Measurements from ENCODE around the gene UNK.
"Not testable (repeated sequence)": the region's sequence is repeated elsewhere in the genome, so short reads cannot be mapped to it uniquely, and the experiment has no call there.

Gene UNK

GRCh38 chr17:75754378-75755204 is 30.0 kb upstream of the UNK start:
- no peak for DNase-seq (ENCODE audit: low read depth)

GRCh38 chr17:75755205-75755901 is 29.3 kb upstream of the UNK start:
- no peak for DNase-seq (ENCODE audit: low read depth)

- DNase-seq (ENCODE audit: low read depth) = no peak
These were observed 28.6 kb upstream of the UNK start for GRCh38 chr17:75755990-75756389.

GRCh38 chr17:75756451-75757085 is 28.0 kb upstream of the UNK start:
- DNase-seq (ENCODE audit: low read depth) = no peak

DNA sequence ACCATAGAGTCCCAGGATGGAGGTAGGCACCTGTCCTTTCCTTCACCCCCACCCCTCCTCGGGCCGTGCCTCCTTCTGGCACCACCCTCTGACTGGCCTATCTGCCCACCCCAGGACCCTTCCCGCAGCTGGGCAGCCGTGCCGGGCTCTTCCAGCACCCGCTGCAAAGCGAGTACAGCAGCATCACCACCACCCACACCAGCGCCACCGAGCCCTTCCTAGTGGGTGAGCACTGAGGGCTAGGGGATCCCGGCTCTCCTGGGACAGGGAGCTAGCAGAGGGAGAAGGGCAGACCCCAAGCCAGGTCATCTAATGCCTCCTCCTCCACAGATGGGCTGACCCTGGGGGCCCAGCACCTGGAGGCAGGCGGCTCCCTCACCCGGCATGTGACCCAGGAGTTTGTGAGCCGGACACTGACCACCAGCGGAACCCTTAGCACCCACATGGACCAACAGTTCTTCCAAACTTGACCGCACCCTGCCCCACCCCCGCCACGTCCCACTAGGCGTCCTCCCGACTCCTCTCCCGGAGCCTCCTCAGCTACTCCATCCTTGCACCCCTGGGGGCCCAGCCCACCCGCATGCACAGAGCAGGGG is 27.4 kb upstream of the UNK start:
- DNase-seq (ENCODE audit: low read depth) = no peak

- peak; percentile 24 for DNase-seq (ENCODE audit: low read depth)
These were observed 26.3 kb upstream of the UNK start for GRCh38 chr17:75758131-75758905.

- no peak for DNase-seq (ENCODE audit: low read depth)
These were observed 25.1 kb upstream of the UNK start for GRCh38 chr17:75759457-75759856.

- not testable (repeated sequence) for DNase-seq (ENCODE audit: low read depth)
These were observed 24.5 kb upstream of the UNK start for GRCh38 chr17:75759978-75760640.

DNA sequence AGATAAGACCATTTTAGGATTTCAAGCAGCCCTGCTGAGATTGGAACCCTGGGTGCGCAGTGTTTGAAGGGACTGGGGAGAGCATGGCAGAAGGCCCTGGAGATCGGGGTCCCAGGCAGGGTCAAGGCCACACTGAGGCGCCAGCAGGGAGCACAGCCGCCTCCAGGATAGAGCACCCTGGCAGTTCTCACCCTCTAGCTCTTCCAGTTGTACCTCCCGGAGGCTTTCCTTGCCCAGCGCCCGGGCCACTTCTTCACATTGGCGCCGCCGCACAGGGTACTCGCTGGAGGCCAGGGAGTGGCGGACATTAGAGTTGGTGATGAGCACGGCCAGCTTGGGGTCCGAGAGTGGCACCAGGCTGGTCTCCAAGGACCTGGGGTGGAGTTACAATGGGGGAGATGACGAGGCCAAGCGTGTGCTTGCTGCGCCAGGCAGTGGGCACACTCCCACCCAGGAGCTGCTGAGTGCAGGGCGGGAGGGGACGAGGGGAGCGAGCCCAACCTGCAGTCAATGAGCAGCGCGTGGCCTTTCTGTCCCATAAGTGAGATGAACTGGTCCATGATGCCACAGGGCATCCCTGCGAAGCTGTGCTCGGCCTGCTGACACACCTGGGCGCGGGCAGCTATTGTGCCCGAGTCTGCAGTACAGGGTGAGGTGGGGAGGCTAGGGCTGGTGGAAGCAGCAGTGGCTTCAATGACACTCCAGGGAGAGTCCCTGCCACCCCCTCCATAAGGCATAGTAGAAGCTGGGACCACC is 21.9 kb upstream of the UNK start:
- DNase-seq (ENCODE audit: low read depth) = no peak

DNA sequence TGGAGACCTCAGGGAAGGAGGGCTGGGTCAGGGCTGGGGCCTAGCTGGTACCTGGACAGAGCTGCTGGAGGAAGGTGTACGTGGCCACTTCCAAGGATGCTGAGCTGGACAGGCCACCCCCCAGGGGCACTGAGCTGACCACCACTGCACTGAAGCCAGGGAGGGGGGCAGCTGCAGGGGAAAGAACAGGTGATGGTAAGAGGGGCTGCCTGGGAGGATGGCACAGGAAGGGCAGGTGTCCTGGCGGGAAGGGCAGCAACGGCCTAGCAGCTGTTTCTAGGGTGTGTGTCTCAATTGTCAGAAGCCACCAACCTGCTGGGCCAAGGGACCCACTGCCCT is 21.4 kb upstream of the UNK start:
- no peak for DNase-seq (ENCODE audit: low read depth)

- no peak for DNase-seq (ENCODE audit: low read depth)
These were observed 20.8 kb upstream of the UNK start for GRCh38 chr17:75763613-75764416.

GRCh38 chr17:75764417-75764710 is 20.2 kb upstream of the UNK start:
- no peak for DNase-seq (ENCODE audit: low read depth)

GRCh38 chr17:75764711-75765421 is 19.7 kb upstream of the UNK start, which contains the start of gene GALK1:
TSS of gene GALK1 (minus strand) at chr17:75765192. CDS start at chr17:75765136, 56 bp downstream.
- DNase-seq (ENCODE audit: low read depth) = peak; percentile 69

DNA sequence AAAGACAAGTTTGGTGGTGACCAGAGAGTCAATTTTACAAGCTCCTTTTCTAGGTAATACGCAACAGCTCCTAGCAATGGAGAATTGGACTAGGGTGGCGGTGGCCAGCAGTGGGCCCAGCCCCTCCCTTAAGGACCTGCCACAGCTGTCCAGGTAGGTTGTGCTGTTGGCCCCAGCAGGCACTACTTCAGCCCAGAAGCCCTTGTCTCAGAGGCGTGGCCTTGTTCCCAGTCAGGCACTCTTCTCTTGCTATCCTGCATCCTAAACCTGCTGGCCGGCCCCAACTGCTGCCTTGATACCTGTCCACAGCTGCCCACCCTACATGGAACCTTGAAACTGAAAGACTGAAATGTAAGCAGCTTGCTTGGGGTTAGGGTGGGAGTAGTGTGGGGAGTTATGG is 18.6 kb upstream of the UNK start:
- DNase-seq (ENCODE audit: low read depth) = no peak

DNA sequence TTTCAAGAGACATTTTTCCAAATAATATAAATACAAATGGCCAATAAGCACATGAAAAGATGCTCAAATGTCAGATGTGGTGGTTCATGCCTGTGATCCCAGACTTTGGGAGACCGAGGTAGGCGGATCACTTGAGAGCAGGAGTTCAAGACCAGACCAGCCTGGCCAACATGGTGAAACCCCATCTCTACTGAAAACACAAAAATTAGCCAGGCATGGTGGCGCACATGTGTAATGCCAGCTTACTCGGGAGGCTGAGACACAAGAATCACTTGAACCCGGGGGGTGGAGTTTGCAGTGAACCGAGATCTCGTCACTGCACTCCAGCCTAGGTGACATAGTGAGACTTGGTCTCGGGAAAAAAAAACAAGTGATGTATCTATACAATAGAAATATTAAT is 16.7 kb upstream of the UNK start:
- DNase-seq (ENCODE audit: low read depth) = no peak

DNA sequence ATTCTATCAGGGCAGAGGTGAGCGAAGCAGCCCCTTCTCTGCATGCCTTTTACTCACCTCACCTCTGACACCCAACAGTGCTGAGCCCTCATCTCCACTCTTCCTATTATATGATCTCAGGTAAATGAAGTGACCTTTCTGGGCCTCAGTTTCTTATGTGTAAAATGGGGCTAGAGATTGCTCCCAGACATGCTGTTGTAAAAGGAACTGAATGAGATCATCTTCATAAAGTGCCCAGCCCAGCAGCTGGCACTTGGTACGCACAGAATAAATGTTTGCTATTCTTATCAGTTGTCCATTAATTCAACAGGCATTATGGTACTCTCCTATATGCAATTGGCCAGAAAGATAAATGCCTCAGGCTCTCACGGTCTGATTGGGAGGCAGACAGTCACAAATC is 15.1 kb upstream of the UNK start:
- no peak for DNase-seq (ENCODE audit: low read depth)

DNA sequence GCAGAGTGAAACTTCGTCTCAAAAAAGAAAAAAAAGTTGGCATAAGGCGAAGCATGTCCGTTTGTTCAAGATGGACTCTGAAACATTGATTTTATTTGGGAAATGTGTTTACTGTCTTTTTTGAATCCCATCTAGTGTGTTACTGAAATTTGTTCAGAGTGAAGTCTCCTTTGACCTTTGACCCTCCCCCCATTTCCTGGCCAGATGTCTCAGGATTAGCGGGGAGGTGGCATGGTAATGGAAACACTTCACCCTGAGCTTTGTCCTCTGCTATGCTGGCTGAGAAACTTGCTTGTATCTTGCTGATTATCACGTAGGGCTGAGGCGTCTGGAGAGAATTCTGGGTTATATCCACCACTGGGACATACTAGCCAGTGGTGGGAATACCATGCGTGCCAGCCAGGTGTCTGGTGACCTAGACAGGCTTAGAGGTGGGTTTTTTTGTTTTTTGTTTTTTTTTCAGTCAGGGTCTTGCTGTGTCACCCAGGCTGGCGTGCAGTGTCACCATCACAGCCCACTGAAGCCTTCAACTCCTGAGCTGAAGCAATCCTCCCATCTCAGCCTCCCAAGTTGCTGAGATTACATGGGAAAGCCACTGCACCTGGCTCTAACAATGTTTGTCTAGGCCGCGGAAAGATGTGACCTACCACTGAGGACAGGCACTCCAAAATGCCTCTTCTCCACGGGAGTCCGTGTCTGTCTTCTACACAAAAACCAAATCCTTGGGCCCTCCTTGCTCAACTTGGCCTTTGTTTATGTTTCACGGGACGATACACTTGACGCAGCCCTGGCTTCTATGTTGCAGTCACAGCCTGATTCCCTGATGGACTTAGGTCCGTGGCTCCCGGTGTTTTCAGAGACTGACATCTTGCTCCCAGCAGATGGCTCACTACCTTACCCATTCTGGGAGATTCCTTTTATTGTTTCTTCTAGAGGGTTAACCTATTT is 13.0 kb upstream of the UNK start:
- peak; percentile 41 for DNase-seq (ENCODE audit: low read depth)

GRCh38 chr17:75773121-75773807 is 11.3 kb upstream of the UNK start:
- DNase-seq (ENCODE audit: low read depth) = no peak

Measured in iris pigment epithelial cell (primary cell).